GM21737 (cell line): Measurements from ENCODE around the gene SIRT4.
"Not testable (repeated sequence)": the region's sequence is repeated elsewhere in the genome, so short reads cannot be mapped to it uniquely, and the experiment has no call there.

Experiments used
- ATAC-seq: cut with Tn5 transposase; IDR thresholded peaks from one replicate; pipeline ENCODE4 v1.9.1; 2021; ENCODE audit warnings: mild to moderate bottlenecking, moderate library complexity; ENCODE audit not compliant: unreplicated experiment

Gene SIRT4

DNA sequence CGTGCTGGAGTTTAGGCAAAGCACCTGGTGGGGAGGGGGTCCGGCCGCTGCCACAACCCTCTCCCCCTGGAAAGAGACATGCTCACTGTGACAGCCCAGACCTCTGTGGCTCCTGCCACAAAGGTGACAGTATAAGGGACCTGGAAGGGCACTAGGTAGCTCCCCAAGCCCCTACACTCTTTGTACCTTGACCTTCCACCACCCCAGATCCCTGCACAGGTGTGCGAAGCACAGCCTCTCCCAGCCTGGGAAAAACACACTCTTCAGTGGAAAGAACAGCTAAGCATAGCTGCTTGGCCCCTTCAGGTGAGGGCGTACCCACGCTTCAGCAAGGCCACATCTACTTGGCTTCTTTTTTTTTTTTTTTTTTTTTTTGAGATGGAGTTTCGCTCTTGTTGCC is 30.4 kb downstream of the SIRT4 start:
- no peak for ATAC-seq

DNA sequence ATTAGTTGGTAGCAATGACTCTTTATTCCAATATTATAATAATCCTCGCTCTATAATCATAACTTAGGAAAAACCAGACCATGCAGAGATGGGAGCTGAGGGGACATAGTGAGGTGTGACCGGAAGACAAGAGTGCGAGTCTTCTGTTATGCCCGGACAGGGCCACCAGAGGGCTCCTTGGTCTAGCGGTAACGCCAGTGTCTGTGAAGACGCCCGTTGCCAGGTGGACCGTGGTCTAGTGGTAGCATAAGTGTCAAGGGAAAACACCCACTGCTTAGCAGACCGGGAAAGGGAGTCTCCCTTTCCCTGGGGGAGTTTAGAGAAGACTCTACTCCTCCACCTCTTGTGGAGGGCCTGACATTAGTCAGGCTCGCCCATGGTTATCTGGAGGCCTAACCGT is 33.3 kb downstream of the SIRT4 start:
- not testable (repeated sequence) for ATAC-seq

DNA sequence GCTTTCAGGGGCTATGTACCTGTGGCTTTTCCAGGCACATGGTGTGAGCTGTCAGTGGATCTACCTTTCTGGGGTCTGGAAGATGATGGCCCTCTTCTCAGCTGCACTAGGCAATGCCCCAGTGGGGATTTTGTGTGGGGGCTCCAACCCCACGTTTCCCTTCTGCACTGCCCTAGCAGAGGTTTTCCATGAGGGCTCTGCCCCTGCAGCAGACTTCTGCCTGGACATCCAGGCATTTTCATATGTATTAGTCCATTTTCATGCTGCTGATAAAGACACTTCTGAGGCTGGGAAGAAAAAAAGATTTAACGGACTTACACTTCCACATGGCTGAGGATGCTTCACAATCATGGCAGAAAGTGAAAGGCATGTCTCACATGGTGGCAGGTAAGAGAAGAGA is 34.3 kb downstream of the SIRT4 start:
- not testable (repeated sequence) for ATAC-seq

DNA sequence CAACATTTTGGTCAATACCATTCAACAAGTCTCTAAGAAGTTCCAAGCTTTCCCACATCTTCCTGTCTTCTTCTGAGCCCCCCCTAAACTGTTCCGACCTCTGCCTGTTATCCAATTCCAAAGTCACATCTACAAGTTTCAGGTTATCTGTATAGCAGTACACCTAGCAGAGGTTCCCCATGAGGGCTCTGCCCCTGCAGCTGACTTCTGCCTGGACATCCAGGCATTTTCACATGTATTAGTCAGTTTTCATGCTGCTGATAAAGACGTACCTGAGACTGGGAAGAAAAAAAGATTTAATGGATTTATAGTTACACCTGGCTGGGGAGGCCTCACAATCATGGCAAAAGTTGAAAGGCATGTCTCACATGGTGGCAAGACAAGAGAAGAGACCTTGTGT is 35.6 kb downstream of the SIRT4 start:
- no peak for ATAC-seq

DNA sequence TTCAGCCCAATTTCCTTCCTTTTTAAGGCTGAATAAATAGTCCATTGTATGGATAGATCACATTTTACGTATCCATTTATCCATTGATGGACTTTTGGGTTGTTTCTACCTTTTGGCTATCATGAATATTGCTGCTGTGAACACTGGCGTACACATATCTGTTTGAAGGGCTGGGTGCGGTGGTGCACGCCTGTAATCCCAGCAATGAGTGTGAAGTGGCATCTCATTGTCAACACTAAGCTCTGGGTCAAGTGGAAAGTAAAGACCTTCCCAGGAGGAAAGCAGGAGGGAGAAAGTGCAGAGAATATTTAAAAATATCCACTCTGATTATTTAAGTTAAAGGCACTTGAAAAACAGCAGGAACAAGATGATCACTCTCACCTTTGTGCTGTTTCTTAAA is 37.1 kb downstream of the SIRT4 start:
- no peak for ATAC-seq

DNA sequence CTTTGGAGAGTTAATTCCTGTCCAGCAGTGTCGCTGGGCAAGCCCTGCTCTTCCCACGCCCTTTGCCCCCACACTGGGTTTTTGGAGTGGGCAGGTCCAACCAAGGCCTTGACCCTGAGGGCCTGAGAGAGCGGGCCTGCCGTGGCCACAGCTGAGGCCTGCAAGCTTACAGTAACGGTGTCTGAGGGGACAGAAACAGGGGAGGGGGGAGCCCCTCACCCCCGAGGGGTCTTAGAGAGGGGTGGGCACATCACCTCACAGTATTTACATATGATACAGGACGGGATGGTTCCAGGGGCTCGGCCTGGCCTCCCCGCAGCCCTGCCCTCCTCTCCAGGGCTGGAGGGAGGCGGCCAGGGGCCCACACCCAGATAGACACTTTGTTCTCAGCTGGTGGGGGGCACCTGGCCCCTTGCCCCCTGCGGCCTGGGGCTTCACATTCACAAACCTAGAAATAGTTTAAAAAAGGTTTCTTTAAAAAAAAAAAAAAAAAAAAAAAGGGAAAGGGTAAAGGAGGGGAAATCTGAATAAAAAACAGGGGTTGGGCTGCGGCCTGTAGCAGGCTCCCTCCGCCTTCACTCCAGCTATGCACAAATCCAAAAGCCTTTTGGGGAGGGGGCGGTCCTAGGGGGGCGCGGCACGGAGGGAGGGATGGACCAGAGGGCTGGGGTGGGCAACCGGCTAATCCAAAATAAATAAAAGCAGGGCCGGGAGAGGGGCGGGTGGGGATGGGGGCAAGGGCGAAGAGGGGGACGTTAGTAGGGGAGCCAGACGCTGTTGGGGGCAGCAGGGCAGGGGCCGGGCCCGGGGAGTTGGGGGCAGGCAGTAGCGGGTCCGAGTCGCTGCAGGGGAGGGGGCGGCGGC is 40.3 kb downstream of the SIRT4 start:
- ATAC-seq = no peak

DNA sequence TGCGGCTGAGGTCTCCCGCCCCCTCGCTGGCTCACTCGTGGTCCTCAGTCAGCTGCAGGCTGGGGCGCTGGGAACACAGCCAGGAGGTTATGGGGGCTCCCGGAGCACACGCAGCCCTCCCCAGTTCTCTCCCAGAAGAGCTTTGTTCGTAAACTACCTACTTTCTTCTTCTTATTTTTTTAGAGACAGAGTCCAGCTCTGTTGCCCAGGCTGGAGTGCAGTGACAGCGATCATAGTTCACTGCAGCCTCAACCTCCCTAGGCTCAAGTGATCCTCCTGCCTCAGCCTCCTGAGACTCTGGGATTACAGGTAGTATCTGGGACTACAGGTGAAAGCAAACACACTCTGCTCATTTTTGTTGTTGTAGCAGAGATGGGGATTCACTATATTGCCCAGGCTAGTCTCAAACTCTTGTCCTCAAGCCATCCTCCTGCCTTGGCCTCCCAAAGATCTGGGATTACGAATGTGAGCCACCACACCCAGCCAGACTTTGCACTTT is 41.0 kb downstream of the SIRT4 start:
- no peak for ATAC-seq

DNA sequence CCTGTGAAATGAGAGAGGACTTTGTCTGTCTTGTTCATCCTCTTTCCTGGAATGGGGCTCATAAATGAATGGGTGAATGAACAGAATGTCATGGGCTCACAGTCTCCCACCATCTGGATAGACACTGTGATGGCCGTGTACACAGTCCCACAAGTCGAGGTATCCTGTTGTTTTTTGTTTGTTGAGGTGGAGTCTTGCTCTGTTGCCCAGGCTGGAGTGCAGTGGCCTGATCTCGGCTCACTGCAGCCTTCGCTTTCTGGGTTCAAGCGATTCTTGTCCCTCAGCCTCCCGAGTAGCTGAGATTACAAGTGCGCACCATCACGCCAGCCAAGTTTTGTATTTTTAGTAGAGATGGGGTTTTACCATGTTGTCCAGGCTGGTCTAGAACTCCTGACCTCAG is 41.6 kb downstream of the SIRT4 start:
- no peak for ATAC-seq

DNA sequence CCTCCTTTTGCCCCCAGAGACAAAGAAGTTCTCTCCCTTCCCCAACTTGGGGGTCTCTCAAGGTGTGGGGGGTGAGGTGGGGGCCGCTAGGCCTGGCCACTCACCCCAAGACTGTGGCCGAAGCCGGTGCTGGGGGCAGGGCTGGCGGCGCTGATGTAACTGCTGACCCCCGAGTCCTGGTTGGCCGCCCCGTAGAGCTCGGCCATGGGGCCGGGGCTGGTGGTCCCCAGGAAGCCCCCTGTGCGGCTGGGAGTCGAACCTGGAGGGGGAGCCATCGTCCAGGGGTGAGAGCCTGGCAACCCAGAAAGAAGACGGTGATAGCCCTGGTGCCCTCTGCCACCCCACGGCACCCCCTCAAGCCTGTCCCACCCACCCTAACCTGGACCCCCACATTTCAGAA is 43.9 kb downstream of the SIRT4 start:
- ATAC-seq = no peak

DNA sequence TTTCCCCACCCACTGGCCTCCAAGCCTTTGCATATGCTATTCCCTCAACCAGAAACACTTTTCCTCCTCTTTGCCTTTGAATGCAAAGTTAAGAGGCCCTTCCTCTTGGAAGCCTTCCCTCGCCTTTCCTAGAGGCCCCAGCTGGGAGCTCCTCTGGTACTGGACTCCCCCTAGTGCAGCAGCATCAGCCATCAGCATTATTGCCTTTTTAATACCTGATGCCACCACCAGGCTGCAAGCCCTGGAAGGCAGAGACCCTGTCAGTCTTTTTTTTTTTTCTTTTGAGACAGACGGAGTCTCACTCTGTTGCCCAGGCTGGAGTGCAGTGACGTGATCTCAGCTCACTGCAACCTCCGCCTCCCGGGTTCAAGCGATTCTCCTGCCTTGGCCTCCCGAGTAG is 44.6 kb downstream of the SIRT4 start:
- ATAC-seq = no peak

DNA sequence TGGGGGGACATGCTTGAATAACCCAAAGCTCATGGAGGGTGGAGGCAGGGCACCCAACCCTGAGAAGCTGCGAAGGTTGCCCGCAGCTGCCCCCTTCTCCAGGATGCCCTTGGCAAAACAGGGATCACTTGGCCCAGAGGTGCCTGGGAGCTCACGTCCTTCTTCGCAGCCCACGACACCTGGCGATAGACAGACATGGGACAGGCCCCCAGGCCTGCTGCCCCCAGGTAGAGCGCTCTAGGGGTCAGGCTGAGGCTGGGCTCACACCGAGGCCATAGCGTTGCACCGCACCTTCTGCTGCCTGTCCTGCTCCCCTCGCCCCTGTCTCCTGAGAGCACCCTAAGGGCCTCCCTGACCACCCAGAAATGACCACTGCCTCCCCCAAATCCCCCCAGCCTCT is 45.6 kb downstream of the SIRT4 start:
- ATAC-seq = no peak

DNA sequence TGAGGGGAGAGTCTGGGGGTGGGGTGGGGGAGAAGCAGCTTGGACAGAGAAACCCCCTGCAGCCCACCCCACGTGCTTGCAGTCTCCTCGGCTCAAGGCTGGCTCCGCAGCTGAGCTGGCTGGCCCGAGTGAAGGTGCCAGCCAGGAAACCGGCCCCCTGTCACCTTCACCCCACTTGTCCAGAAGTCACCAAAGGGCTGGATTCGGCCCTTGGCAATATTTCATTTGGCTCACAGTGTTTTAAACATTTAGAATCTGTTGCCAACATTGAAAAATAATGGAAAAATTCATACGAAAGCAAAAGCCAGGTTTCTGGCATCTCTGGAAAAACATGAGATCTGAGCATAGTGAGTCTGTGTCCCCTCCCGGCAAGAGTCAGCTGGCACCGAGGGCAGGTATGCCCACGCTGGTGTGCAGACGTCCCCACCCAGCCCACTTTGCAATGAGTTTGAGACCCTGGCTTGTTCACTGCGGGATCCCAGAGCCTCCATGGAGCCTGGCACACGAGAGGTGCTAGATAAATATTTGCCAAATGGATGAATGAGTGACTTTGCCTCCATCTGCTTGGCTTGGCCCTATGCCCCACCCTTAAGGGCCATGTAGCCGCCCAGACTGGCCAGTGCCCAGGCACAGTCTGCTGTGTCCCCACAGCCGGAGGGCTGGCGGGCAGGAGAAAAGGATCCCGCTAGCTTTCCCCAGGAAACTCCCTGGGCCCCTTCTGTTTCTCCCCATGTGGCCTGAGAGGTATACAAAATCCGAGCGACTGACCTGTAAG is 48.6 kb downstream of the SIRT4 start:
- no peak for ATAC-seq

DNA sequence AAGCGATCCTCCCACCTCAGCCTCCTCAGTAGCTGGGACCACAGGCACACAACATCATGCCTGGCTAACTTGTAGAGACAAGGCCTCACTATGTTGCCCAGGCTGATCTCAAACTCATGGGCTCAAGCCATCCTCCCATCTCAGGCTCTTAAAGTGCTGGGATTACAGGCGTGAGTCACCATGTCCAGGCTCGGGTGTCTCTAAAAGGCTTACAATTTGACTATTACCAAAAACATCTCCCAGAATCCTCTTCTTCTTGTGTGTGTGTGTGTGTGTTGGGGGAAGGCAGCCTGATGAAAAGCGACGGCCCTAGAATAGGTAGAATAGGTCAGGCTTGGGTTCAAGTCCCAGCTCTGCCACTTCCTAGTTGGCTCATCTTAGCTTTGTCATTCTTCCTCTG is 50.0 kb downstream of the SIRT4 start:
- no peak for ATAC-seq

DNA sequence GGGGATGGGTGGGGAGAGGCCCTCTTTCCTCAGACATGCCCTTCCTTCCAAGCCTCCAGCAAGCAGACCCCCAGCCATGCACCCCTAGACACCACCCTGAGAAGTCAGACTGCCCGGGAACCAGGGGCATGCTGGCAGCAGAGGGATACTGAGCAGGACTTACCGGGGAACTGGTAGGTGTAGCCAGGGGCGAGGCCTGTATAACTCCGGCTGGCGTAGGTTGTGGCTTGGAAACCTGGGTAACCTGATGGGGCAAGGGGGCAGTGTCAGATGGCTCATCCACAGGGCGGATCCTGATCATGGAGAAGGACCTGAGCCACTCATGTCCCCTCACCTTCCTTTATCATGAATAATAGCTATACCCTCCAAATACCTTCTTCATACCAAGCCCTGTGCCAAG is 51.0 kb downstream of the SIRT4 start:
- ATAC-seq = no peak

DNA sequence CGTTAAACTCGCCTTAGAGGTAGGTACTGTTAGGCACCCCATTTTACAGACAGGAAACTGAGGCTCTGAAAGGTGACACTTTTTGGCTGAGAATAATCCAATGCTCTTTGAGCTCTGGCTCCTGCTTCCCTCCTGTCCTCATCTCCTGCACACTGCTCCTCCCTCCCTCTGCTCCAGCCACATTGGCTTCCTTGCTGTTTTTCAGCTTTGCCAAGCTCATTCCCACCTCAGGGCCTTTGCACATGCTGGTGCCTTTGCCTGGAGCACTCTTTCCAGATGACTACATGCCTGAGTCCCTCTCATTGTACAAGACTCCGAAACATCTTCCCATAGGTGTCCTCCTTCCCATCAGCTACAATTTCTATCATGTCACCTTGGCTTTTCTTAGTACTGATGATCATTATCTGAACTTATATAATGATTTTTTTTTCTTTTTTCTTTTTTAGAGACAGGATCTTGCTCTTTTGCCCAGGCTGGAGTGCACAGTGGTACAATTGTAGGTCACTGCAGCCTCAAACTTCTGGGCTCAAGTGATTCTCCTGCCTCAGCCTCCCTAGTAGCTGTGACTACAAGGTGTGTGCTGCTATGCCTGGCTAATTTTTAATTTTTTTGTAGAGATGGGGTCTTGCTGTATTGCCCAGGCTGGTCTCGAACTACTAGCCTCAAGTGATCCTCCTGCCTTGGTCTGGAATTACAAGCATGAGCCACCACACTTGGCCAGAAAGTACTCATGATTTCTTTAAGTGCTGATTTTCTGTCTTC is 51.6 kb downstream of the SIRT4 start:
- ATAC-seq = no peak

DNA sequence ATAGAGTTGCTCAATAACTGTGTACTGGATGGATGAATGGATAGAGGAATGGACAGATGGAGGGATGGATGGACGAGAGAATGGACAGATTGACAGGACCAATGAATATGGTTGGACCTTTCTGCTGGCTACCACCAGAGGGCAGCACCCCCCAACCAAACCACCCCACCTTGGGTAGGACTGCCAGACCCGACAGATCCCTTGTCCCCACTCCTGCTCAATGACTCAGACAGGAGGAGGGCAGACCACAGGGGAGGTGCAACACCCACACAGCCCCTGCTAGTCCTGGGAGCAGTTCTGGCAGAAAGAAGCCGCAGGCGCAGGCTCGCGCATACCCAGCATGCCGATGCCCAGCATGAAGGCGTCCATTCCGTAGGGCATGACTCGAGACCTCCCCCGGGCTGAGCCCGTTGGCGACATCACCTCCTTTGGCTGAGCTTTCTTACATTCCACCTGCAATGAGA is 54.5 kb downstream of the SIRT4 start:
- no peak for ATAC-seq

DNA sequence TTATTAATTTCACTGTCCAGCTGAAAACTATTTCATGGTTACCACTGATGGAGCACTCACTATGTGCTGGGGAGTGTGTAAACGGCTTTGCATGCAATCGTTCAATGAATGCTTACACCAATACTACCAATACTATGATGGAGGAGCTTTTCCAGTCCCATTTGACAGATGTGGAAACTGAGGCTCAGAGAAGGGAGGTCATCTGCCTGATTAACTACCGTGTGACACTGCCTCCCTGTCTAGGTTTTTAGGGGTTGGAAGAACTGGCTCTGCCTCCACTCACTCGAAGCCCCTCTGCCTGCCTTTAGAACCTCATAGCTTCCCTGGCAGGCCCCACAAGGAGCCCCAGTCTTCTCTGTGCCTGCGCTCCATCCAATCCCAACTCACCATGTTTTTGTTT is 55.0 kb downstream of the SIRT4 start:
- no peak for ATAC-seq

DNA sequence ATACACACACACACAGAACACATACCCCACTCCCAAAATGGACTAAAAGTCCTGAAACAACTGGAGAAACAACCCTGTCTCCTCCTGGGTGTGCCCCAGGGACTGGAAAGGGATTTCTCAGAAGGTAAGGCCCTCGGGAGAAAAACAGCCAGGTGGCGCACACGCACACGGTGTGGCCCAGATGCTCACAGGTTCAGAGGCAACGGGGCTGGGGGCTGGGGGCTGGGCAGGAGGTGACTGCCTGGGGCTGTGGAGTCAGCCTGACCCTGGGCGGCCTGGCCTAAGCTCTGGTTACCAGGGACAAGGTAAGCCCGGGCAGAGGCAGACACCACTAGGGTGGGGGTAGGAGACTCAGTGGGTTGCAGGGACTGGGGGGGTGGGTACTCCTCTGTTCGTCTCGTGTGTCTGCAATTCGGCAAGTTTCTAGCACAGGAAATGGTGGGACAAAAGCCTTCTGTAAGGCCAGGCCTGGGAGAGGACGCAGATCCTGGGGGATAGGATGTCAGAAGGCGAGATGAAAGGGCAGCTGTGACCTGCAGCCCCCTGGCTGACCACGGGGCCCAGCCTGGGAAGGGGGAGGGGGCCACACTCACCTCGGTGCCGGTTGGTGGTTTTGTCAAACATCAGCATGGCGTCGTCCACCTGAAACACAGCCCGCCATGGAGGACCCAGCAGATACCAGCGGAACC is 56.4 kb downstream of the SIRT4 start:
- ATAC-seq = no peak

DNA sequence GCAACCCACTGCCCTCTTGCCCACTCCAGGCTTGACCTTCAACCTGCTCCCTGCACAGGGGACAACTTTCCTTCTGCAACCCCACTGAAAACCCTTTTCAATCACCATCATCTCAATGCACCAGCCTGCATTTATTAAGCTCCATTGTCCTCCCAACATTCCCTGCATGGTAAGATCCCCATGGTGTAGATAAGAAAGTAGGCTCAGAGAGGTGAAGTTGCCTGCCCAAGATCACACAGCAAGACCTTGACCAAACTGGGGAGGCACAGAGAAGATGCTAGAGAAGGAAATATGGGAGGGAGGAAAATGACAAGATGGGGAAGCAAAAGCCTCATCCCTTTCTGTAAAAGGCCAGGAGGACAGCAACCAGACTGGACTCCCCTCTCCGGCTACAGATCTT is 57.0 kb downstream of the SIRT4 start:
- ATAC-seq = no peak

DNA sequence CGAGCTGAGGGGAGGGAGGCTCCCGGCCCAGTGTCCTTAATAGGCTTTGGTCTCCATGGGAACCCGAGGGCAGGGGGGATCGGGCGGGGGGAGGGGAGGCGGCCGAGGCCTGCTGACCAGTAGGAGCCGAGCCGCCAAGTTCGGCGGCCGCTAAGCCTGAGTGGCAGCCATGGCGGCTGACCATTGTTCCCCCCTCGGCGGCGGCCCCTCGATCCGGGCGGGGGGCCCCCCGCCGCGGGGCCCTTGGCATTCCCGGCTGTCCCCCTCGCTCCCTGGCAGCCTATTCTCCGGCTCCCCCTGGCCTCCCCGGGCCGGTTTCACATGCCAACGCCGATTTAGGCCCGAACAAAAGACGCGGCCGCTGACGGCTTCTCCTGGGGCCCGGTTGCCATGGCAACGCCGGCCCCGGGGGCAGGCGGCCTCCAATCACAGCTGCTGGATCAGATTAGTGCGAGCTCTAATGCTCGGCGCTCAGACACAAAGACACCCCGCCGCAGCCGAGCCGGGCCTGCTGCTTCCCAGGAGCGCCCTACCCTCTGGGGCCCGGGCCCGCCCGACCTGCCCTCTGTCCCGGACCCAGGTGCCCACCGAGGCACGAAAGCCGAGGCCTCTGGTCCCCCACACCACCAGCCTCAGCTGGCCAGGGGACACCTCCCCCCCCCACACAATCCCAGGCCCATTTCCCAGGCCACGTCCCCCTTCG is 59.5 kb downstream of the SIRT4 start:
- no peak for ATAC-seq
